K562 (cell line): ENCODE measurements around the gene TSPOAP1. TPM values are rescaled to one million over a fixed set of nuclear protein-coding genes. Genes with fewer than 3 reads are reported as not detected.

Experiments
- ATAC-seq: fragments of 200-7000 bp; cut with Tn5 transposase; 3 replicates; pipeline ENCODE4 v1.9.1; 2020; ENCODE audit warnings: moderate library complexity
- BruUV-seq: library from RNA; stranded (reverse); fragments of 400-500 nt; replicated peaks from 2 replicates; lab custom pipeline; 2021; lab: Mats Ljungman, UMichigan
- CTCF ChIA-PET: fragments of 300-600 bp; formaldehyde crosslinking; extraction: SDS; loops from one replicate; lab custom pipeline; 2021; ENCODE audit warnings: low intra/inter-chr PET ratio; lab: Yijun Ruan, JAX
- POLR2A ChIA-PET: fragments of 300-600, 350-650 bp; sonication (Branson Sonifier 250); formaldehyde crosslinking; extraction: SDS; loops from one replicate; lab custom pipeline; 2021; ENCODE audit warnings: antibody characterized with exemption, inconsistent platforms; lab: Yijun Ruan, JAX
- DNase-seq, 4 experiments: peaks; one replicate each; pipeline versions ENCODE4 v3.0.0 to v3.0.0-alpha.2; 2011 to 2018; ENCODE audit warnings: low spot score in 3 of 4, mixed read lengths in 3 of 4; ENCODE audit errors: extremely low read depth in 1 of 4
- FAIRE-seq: peaks from 2 replicates; lab custom pipeline; 2011; peaks lifted over from hg19 to GRCh38; lab: Jason Lieb, UNC
- H2AFZ ChIP-seq: 2 replicates; pipeline ENCODE4 v1.6.0; 2011; ENCODE audit warnings: low read depth, low read length, control low read depth, inconsistent platforms
- H3K27ac ChIP-seq: fragments of 200-600 bp; 3 replicates; pipeline ENCODE4 v1.8.0; 2011; ENCODE audit warnings: low read depth, mild to moderate bottlenecking, control low read depth, inconsistent platforms, low read length, moderate library complexity, mixed read lengths; ENCODE audit errors: extremely low read depth
- H3K27me3 ChIP-seq, 2 experiments: fragments of 300-600 bp in 1 of 2; 2 replicates in 1 of 2; 3 replicates in 1 of 2; pipeline versions ENCODE4 v1.6.0 to v1.8.0; 2011; ENCODE audit warnings: inconsistent platforms in 2 of 2, low read length in 2 of 2, mild to moderate bottlenecking in 1 of 2, mixed read lengths in 1 of 2, moderate library complexity in 1 of 2; ENCODE audit not compliant: control insufficient read depth in 2 of 2, insufficient read depth in 2 of 2
- H3K36me3 ChIP-seq: fragments of 300-600 bp; 3 replicates; pipeline ENCODE4 v1.8.0; 2011; ENCODE audit warnings: mild to moderate bottlenecking, low read length, inconsistent platforms; ENCODE audit not compliant: control insufficient read depth, insufficient read depth
- H3K4me1 ChIP-seq, 2 experiments: fragments of 200-600 bp in 1 of 2; replicated peaks in 1 of 2; 2 replicates in 1 of 2; 3 replicates in 1 of 2; pipeline versions ENCODE4 v1.5.1 to v1.8.0; 2011; ENCODE audit warnings: inconsistent platforms in 2 of 2, low read length in 2 of 2, mild to moderate bottlenecking in 1 of 2, mixed read lengths in 1 of 2, moderate library complexity in 1 of 2; ENCODE audit not compliant: control insufficient read depth in 2 of 2, insufficient read depth in 2 of 2
- H3K4me2 ChIP-seq: 2 replicates; pipeline ENCODE4 v1.6.1; 2011; ENCODE audit warnings: low read length, control low read depth, inconsistent platforms, mixed read lengths; ENCODE audit not compliant: insufficient read depth
- H3K4me3 ChIP-seq: fragments of 200-600 bp; sonication (generic), shearing (Covaris generic); 2 replicates; pipeline ENCODE4 v1.5.1; 2016; ENCODE audit warnings: control low read depth, inconsistent platforms
- H3K79me2 ChIP-seq: fragments of 200-600 bp; 3 replicates; pipeline ENCODE4 v1.8.0; 2011; ENCODE audit warnings: low read length, inconsistent platforms; ENCODE audit not compliant: control insufficient read depth, insufficient read depth
- H3K9ac ChIP-seq, 2 experiments: 2 replicates each; pipeline versions ENCODE4 v1.6.0 to v1.6.1; 2011; ENCODE audit warnings: low read depth in 2 of 2, low read length in 2 of 2, control low read depth in 1 of 2, inconsistent platforms in 1 of 2, mild to moderate bottlenecking in 1 of 2, mixed read lengths in 1 of 2; ENCODE audit not compliant: insufficient read depth in 1 of 2
- H3K9me1 ChIP-seq: one replicate; pipeline ENCODE4 v1.6.0; 2011; ENCODE audit warnings: inconsistent platforms, mild to moderate bottlenecking, low read length, moderate library complexity; ENCODE audit not compliant: control insufficient read depth, insufficient read depth
- H3K9me3 ChIP-seq: replicated peaks from 2 replicates; pipeline ENCODE4 v1.5.1; 2011; ENCODE audit warnings: low read depth, low read length, inconsistent platforms; ENCODE audit not compliant: control insufficient read depth, insufficient read depth
- H4K20me1 ChIP-seq: replicated peaks from 2 replicates; pipeline ENCODE4 v1.6.1; 2011; ENCODE audit warnings: low read length, inconsistent platforms, mixed read lengths; ENCODE audit not compliant: control insufficient read depth, insufficient read depth
- MTF1 ChIP-seq: fragments of 250-450 bp; sonication (Bioruptor Pico); IDR thresholded peaks from 2 replicates; pipeline ENCODE4 v1.9.0; 2021; ENCODE audit warnings: moderate library complexity, mild to moderate bottlenecking, inconsistent platforms, borderline replicate concordance
- MXI1 ChIP-seq: IDR thresholded peaks from 2 replicates; pipeline ENCODE4 v1.6.1; 2011; ENCODE audit warnings: low read depth, mild to moderate bottlenecking, improper control_type of control experiment, low read length
- NFATC3 ChIP-seq: fragments of 450-650 bp; IDR thresholded peaks from 2 replicates; pipeline ENCODE4 v1.6.1; 2017; ENCODE audit warnings: mild to moderate bottlenecking
- POLR2A ChIP-seq: fragments of 450-650 bp; conservative IDR thresholded peaks from 2 replicates; pipeline ENCODE4 v1.6.1; 2016
- RAD51 ChIP-seq: fragments of 450-650 bp; IDR thresholded peaks from 2 replicates; pipeline ENCODE4 v1.7.1; 2016; ENCODE audit warnings: low read depth, mild to moderate bottlenecking, borderline replicate concordance
- RFX1 ChIP-seq: fragments of 450-650 bp; IDR thresholded peaks from 2 replicates; pipeline ENCODE4 v1.6.1; 2016; ENCODE audit warnings: mild to moderate bottlenecking, moderate library complexity
- WGBS: fragments of 100-300 bp; shearing (Covaris generic); methylation state at CpG from one replicate; pipeline ENCODE4 v1.1.6; 2016; ENCODE audit warnings: low coverage, mixed read lengths; ENCODE audit not compliant: insufficient coverage; ENCODE audit errors: missing lambda C conversion rate; 5-methylcytosine and 5-hydroxymethylcytosine counted together
- in situ Hi-C: fragments of 300-500 bp; cut with MboI; formaldehyde crosslinking; loops from 4 replicates; pipeline ENCODE4 v1.15.0; 2018; ENCODE audit warnings: inconsistent platforms, mixed read lengths
- intact Hi-C: fragments of 100-400 bp; cut with micrococcal nuclease; formaldehyde crosslinking; loops from 2 replicates; pipeline ENCODE4 v1.14.2; 2022
- polyA plus RNA-seq, 8 experiments: library from polyadenylated mRNA; depleted of rRNA in 4 of 8; stranded (reverse) in 5 of 8; unstranded in 3 of 8; fragments of >200 nt; fragmentation: Nextera tagmentation in 2 of 8; fragmentation: Illumina TruSeq in 1 of 8; extraction: Ambion mirVana in 2 of 8; extraction: Trizol in 1 of 8; gene quantifications; 2 replicates each; pipeline versions ENCODE4 v1.2.1 to v1.2.3, GENCODE V29; 2011 to 2014; ENCODE audit warnings: inconsistent platforms in 1 of 8, missing spikeins in 1 of 8
- total RNA-seq, 7 experiments: library from RNA; depleted of rRNA in 6 of 7; stranded (reverse); fragments of >200 nt in 6 of 7; fragmentation: Illumina TruSeq in 2 of 7; extraction: Trizol in 2 of 7; gene quantifications; 2 replicates each; pipeline versions ENCODE4 v1.2.1 to v1.2.3, GENCODE V29; 2011 to 2021; ENCODE audit warnings: low replicate concordance in 1 of 7
- TF ChIP-seq, protein P1 (sequence below), 3 experiments: fragments of 200-800 bp in 1 of 3; fragments of 250-450 bp in 1 of 3; fragments of 450-650 bp in 1 of 3; sonication (Bioruptor Pico) in 1 of 3; sonication (Bioruptor generic) in 1 of 3; formaldehyde crosslinking in 1 of 3; IDR thresholded peaks; 2 replicates each; pipeline versions ENCODE4 v1.6.1 to v1.8.0; 2016 to 2022; ENCODE audit warnings: mild to moderate bottlenecking in 2 of 3, missing genetic modification characterization in 2 of 3, missing compliant biosample characterization in 1 of 3, moderate library complexity in 1 of 3
- TF ChIP-seq, protein P2 (sequence below): fragments of 450-650 bp; conservative IDR thresholded peaks from 2 replicates; pipeline ENCODE4 v1.6.1; 2016; ENCODE audit warnings: missing genetic modification characterization, low read depth, mild to moderate bottlenecking, control low read depth, missing compliant biosample characterization

The TSPOAP1 gene
- total and polyA plus RNA-seq, 9 of the 15 experiments (the other 6 are each of a cell fraction or from before 2014, with no cell fraction given) = 0.87 to 3.9 (median 1.8) TPM; not detected in 2

DNA sequence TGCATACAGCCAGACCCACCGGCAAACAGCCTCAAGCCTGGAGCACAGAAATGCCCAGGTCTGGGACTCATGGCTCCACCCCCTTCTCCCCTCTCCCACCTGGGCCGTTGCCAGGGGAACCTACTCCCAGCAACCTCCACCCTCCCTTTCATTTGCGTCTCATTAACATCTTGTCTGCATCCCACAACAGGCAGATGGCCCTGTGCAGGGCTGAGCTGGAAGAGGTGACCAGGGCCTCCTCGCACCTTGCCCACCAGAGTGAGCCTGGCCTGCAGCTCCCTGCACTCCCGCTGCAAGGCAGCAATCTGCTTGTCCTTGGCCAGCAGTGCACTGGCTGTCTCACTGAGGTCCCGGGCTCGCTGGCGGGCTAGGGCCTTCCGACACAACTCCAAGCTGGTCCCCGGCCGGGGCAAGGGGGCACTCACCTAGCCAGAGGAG lies 3.3 kb downstream of the TSPOAP1 start:
- Histone ChIP-seq H3K9me1 (peaks cover 3% of the 10 kb centered on the region), H3K27me3 (no peaks in the 10 kb centered on the region), H3K36me3 (peaks cover 8% of the 10 kb centered on the region), H3K9me3 (no peaks in the 10 kb centered on the region), H3K4me2 (no peak overlapping the region), H3K9ac (peak overlapping the region in 1 of 2 experiments; percentile 23; a peak in 1 of 4 replicates), H2AFZ (no peak overlapping the region), H3K79me2 (peaks cover 27% of the 10 kb centered on the region), H3K27ac (no peak overlapping the region), H4K20me1 (peaks cover 18% of the 10 kb centered on the region), H3K4me3 (no peak overlapping the region), H3K4me1 (peaks cover 17 to 59% of the 10 kb centered on the region in 2 experiments)
- no peak for ATAC-seq
- ChIA-PET POLR2A (interaction anchor here (0.6 to 3.2 kb wide), 14 partner anchors 9 to 344 kb away, joined by 3 to 42 read pairs (median 4); partner anchors contain the start of gene RNF43), CTCF (no interaction called here)
- no peak for FAIRE-seq
- DNase-seq = no peak
- 68% methylated on average over 8 of the region's 11 CpGs for WGBS
- intact Hi-C loops (no loop called here), in situ Hi-C loops (no loop called here)
- BruUV-seq = no TSS peak
- TF ChIP-seq RAD51 (no peak), MTF1 (no peak), RFX1 (peak; percentile 69; the same call in 1 of the 2 replicates), MXI1 (no peak), NFATC3 (no peak), POLR2A (peak; percentile 29)
- TF ChIP-seq, protein P1, sequence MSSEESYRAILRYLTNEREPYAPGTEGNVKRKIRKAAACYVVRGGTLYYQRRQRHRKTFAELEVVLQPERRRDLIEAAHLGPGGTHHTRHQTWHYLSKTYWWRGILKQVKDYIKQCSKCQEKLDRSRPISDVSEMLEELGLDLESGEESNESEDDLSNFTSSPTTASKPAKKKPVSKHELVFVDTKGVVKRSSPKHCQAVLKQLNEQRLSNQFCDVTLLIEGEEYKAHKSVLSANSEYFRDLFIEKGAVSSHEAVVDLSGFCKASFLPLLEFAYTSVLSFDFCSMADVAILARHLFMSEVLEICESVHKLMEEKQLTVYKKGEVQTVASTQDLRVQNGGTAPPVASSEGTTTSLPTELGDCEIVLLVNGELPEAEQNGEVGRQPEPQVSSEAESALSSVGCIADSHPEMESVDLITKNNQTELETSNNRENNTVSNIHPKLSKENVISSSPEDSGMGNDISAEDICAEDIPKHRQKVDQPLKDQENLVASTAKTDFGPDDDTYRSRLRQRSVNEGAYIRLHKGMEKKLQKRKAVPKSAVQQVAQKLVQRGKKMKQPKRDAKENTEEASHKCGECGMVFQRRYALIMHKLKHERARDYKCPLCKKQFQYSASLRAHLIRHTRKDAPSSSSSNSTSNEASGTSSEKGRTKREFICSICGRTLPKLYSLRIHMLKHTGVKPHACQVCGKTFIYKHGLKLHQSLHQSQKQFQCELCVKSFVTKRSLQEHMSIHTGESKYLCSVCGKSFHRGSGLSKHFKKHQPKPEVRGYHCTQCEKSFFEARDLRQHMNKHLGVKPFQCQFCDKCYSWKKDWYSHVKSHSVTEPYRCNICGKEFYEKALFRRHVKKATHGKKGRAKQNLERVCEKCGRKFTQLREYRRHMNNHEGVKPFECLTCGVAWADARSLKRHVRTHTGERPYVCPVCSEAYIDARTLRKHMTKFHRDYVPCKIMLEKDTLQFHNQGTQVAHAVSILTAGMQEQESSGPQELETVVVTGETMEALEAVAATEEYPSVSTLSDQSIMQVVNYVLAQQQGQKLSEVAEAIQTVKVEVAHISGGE (CRISPR knock-in tag; IDR thresholded peaks at IDR 0.05) = no peak
- TF ChIP-seq, protein P2, sequence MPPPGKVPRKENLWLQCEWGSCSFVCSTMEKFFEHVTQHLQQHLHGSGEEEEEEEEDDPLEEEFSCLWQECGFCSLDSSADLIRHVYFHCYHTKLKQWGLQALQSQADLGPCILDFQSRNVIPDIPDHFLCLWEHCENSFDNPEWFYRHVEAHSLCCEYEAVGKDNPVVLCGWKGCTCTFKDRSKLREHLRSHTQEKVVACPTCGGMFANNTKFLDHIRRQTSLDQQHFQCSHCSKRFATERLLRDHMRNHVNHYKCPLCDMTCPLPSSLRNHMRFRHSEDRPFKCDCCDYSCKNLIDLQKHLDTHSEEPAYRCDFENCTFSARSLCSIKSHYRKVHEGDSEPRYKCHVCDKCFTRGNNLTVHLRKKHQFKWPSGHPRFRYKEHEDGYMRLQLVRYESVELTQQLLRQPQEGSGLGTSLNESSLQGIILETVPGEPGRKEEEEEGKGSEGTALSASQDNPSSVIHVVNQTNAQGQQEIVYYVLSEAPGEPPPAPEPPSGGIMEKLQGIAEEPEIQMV (tag) = no peak
